ENCODE results near the gene SLC30A7.

SLC30A7 gene

GRCh38 chr1:101025657-101026429, 130.0 kb downstream of the SLC30A7 start, which contains the start of gene DPH5:
Gene DPH5 (minus strand): TSS chr1:101025784. CDS start chr1:101025443, 341 bp downstream.
- peak; percentile 85 for DNase-seq (ENCODE audit: low read depth)

GRCh38 chr1:101026430-101026788, 130.5 kb downstream of the SLC30A7 start:
- DNase-seq (ENCODE audit: low read depth) = no peak

GRCh38 chr1:101027194-101027772, 131.4 kb downstream of the SLC30A7 start:
- DNase-seq (ENCODE audit: low read depth) = no peak

- no peak for DNase-seq (ENCODE audit: low read depth)
Observed at GRCh38 chr1:101028466-101028865, 132.6 kb downstream of the SLC30A7 start.

GRCh38 chr1:101029184-101029583, 133.3 kb downstream of the SLC30A7 start:
- DNase-seq (ENCODE audit: low read depth) = no peak

- DNase-seq (ENCODE audit: low read depth) = no peak
Observed at GRCh38 chr1:101030881-101031280, 135.0 kb downstream of the SLC30A7 start.
